Breast epithelium (tissue), 4 donors: Measurements from ENCODE around the gene C12orf57. TPM values are rescaled to one million over a fixed set of nuclear protein-coding genes. Genes with fewer than 3 reads are reported as not detected.

Source experiments
- DNase-seq, 2 donors: peaks; one replicate each; pipeline ENCODE4 v3.0.0-alpha.2; 2019; ENCODE audit warnings: low spot score in 2 of 2
- H3K27ac ChIP-seq, 2 donors: fragments of 200-600 bp; sonication (generic) in 1 of 2; one replicate each; pipeline ENCODE4 v1.5.1; 2016 to 2019; ENCODE audit warnings: mild to moderate bottlenecking in 1 of 2
- H3K27me3 ChIP-seq, 2 donors: fragments of 200-600 bp; sonication (generic) in 1 of 2; one replicate each; pipeline versions ENCODE4 v1.5.1 to v1.6.0; 2017 to 2019; ENCODE audit warnings: control low read depth in 1 of 2, mild to moderate bottlenecking in 1 of 2
- H3K36me3 ChIP-seq: fragments of 200-600 bp; one replicate; pipeline ENCODE4 v1.5.1; 2019
- H3K4me1 ChIP-seq, 2 donors: fragments of 200-600 bp; sonication (generic); one replicate each; pipeline ENCODE4 v1.5.1; 2016 to 2019; ENCODE audit warnings: control low read depth in 1 of 2
- H3K4me3 ChIP-seq, 3 donors: fragments of 200-600 bp; sonication (generic); 1 replicate in 2 of 3; 2 replicates in 1 of 3; pipeline ENCODE4 v1.5.1; 2016 to 2019; ENCODE audit warnings: mild to moderate bottlenecking in 3 of 3, moderate library complexity in 2 of 3
- H3K9me3 ChIP-seq, 2 donors: fragments of 200-600 bp; sonication (generic) in 1 of 2; one replicate each; pipeline ENCODE4 v1.5.1; 2016 to 2019; ENCODE audit warnings: control low read depth in 1 of 2
- CTCF ChIP-seq, 3 donors: fragments of 450-650 bp; IDR thresholded peaks; one replicate each; pipeline ENCODE4 v1.5.1; 2016 to 2017; ENCODE audit warnings: antibody characterized with exemption in 3 of 3, mild to moderate bottlenecking in 3 of 3, moderate library complexity in 3 of 3
- POLR2A ChIP-seq: fragments of 450-650 bp; IDR thresholded peaks from one replicate; pipeline ENCODE4 v1.6.1; 2016; ENCODE audit warnings: antibody characterized with exemption, mild to moderate bottlenecking, moderate library complexity
- POLR2AphosphoS5 ChIP-seq, 3 donors: sonication (generic); formaldehyde crosslinking; IDR thresholded peaks; one replicate each; pipeline ENCODE4 v1.6.1; 2017; ENCODE audit warnings: antibody characterized with exemption in 3 of 3
- intact Hi-C: fragments of 100-400 bp; cut with DNase I; formaldehyde crosslinking; loops from one replicate; pipeline ENCODE4 v1.15.1; 2023; ENCODE audit warnings: low total_unique reads
- total RNA-seq, 3 donors: library from RNA; depleted of rRNA; stranded (reverse); fragments of >200 nt; gene quantifications; one replicate each; pipeline ENCODE4 v1.1.0, GENCODE V29; 2016

The C12orf57 gene
- total RNA-seq, 3 donors from 2014 or later, result 515 to 824 (median 547) TPM

- Histone ChIP-seq H3K4me1 (no peaks in the 10 kb centered on the region), H3K27me3 (no peaks in the 10 kb centered on the region), H3K27ac (no peak overlapping the region), H3K36me3 (peaks cover 4% of the 10 kb centered on the region), H3K9me3 (no peaks in the 10 kb centered on the region), H3K4me3 (no peak overlapping the region)
- no peak for DNase-seq
- no peak for TF ChIP-seq POLR2A
- TF ChIP-seq CTCF (IDR thresholded peaks at IDR 0.05), result no peak
- no peak for TF ChIP-seq POLR2AphosphoS5 (IDR thresholded peaks at IDR 0.05)
- intact Hi-C loops, result no loop called here
Measured at GRCh38 chr12:6980075-6980474, 36.3 kb downstream of the C12orf57 start.

- DNase-seq, result no peak
- Histone ChIP-seq H3K4me1 (no peaks in the 10 kb centered on the region), H3K9me3 (no peaks in the 10 kb centered on the region), H3K27me3 (no peaks in the 10 kb centered on the region), H3K4me3 (no peak overlapping the region), H3K27ac (no peak overlapping the region), H3K36me3 (peaks cover 4% of the 10 kb centered on the region)
- no peak for TF ChIP-seq POLR2A
- no peak for TF ChIP-seq POLR2AphosphoS5 (IDR thresholded peaks at IDR 0.05)
- TF ChIP-seq CTCF (IDR thresholded peaks at IDR 0.05), result no peak
- intact Hi-C loops, result no loop called here
Measured at GRCh38 chr12:6980740-6981139, 36.9 kb downstream of the C12orf57 start.

DNA sequence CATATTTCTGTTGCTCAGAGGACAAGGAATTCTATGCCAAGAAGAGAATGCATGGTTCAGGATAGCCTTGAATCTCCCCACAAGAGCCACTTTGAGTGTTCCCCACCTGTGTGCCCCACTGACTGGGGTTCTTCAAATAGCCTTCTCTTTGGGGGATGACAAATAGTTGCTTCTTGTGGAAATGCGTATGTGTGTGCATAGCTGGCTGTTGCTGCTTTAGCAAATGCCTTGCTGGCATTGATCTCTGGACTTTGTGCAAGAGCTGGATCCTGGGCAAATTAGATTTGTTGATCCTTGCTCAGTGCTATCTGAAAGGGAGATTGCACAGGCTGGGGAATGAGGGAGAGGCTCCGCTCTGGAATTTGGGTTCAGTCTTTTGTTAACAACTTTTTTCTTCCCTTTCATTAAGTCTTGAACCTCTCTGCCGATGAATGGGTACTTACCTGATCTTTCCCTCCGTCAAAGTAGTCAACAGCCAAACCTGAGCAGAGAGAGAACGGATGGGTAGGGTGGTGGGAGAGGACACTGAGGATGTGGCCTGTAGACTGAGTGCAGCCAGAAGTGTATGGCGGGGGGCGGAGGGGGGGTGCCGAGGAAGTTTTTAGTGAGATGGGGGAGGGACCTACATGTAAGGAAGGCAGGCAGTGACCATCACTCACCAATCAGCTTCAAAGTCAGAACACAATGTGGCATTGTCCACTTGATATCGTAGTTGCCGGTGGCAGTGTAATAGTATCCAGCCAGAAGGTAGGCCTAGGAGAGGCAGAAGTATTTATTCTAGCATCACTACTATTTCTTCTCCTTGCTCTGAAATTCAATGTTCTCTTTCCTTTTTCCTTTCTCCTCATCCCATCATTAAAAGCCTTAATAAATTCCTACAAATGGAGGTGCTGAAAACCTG, 37.6 kb downstream of the C12orf57 start:
- Histone ChIP-seq H3K4me1 (no peaks in the 10 kb centered on the region), H3K27me3 (no peaks in the 10 kb centered on the region), H3K27ac (no peak overlapping the region), H3K4me3 (no peak overlapping the region), H3K9me3 (no peaks in the 10 kb centered on the region), H3K36me3 (peaks cover 4% of the 10 kb centered on the region)
- DNase-seq, result no peak
- TF ChIP-seq POLR2AphosphoS5 (IDR thresholded peaks at IDR 0.05), result no peak
- intact Hi-C loops, result no loop called here

DNA sequence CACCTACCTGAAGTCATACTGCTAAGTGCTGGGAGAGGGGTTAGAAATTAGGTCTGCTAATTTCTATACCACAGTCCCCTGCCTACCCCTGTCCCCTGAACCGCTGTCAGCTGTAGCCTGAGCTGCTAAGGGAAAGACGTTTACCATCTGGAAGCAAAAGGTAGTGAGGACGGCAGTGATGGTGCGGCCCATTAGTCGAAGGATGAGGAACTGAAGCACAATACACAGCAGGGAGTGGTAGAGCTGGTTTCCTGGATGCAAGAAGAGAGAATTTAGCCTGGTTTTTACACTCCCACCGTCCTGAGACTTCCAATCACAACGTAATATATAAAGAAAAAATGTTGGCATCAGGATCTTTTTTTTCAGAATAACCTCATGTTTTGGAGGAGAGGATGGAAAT, 38.7 kb downstream of the C12orf57 start:
- peaks cover 4% of the 10 kb centered on the region for H3K36me3 ChIP-seq

DNA sequence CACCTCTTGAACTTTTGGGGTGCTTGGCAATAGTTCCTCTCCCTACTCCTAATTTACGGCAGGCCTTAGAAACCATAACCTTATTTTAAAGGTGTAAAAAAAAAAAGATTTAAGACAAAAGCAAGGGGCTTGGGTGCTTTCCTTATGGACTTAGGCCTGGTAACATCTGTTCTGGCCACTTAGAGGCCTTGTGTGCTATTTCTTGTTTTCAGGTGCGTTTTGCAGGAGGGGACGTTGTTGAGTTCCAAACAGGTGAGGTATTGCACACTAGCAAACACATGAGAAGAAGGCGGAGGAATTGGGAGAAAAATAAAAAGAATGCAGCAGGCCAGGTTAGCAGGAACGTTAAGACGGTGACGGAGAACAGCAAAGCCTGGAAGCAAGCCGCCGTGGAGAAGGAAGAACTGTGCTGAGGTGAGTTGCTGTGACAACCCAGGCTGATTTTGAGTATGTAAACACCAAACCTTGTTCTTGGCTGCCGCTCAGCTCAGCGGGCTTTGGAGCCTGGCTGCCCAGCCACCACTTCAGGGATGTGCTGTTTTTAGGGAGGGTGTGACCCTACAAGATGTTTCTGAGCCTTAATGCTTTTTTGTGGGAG, 44.2 kb downstream of the C12orf57 start:
- Histone ChIP-seq H3K36me3 (no peaks in the 10 kb centered on the region), H3K4me3 (no peak overlapping the region), H3K9me3 (no peaks in the 10 kb centered on the region), H3K27me3 (no peaks in the 10 kb centered on the region), H3K27ac (peak overlapping the region; percentile 88 to 94), H3K4me1 (no peaks in the 10 kb centered on the region)
- DNase-seq, result peak; percentile 82 to 83
- peak in 2 of 3 donors; percentile 18 to 23 for TF ChIP-seq POLR2AphosphoS5 (IDR thresholded peaks at IDR 0.05)
- no peak for TF ChIP-seq POLR2A
- no peak for TF ChIP-seq CTCF (IDR thresholded peaks at IDR 0.05)
- intact Hi-C loops, result no loop called here

More for the DNA sequence above, 38.7 kb downstream of the C12orf57 start:
- TF ChIP-seq POLR2A, result no peak
- no peak for TF ChIP-seq CTCF (IDR thresholded peaks at IDR 0.05)
- TF ChIP-seq POLR2AphosphoS5 (IDR thresholded peaks at IDR 0.05), result no peak
- H3K4me3 ChIP-seq, result no peak overlapping the region
- H3K9me3 ChIP-seq, result no peaks in the 10 kb centered on the region
- no peaks in the 10 kb centered on the region for H3K27me3 ChIP-seq
- H3K27ac ChIP-seq, result no peak overlapping the region
- H3K4me1 ChIP-seq, result no peaks in the 10 kb centered on the region
- no peak for DNase-seq
- intact Hi-C loops, result no loop called here

Other genes with a start within 250 kb of the C12orf57 start
- under 1 TPM in 2 of 3 donors, not detected in 1; 0.29 to 0.33 TPM for gene PIANP, start 243.2 kb upstream of the C12orf57 start, total RNA-seq
- 10 to 100 TPM; 52.1 to 72.2 (median 59.9) TPM for gene COPS7A, start 220.0 kb upstream of the C12orf57 start, total RNA-seq
- gene MLF2, start 190.9 kb upstream of the C12orf57 start, total RNA-seq, result 100 to 1,000 TPM; 130 to 168 (median 159) TPM
- 100 to 1,000 TPM in 1 of 3 donors, 10 to 100 TPM in 2; 70.9 to 101 (median 85.8) TPM for gene PTMS, start 177.7 kb upstream of the C12orf57 start, total RNA-seq
- 1 to 10 TPM in 1 of 3 donors, under 1 TPM in 2; 0.44 to 1.3 (median 0.80) TPM for gene LAG3, start 171.5 kb upstream of the C12orf57 start, total RNA-seq
- gene CD4, start 154.5 kb upstream of the C12orf57 start, total RNA-seq, result 10 to 100 TPM in 2 of 3 donors, 1 to 10 TPM in 1; 5.9 to 29.0 (median 11.0) TPM
- 1 to 10 TPM; 2.6 to 4.2 (median 4.1) TPM for gene GPR162, start 122.2 kb upstream of the C12orf57 start, total RNA-seq
- gene P3H3, start 115.6 kb upstream of the C12orf57 start, total RNA-seq, result 10 to 100 TPM in 2 of 3 donors, 1 to 10 TPM in 1; 7.5 to 29.5 (median 10.1) TPM
- gene GNB3, start 103.1 kb upstream of the C12orf57 start, total RNA-seq, result 1 to 10 TPM in 2 of 3 donors, under 1 TPM in 1; 0.80 to 3.3 (median 2.2) TPM
- gene CDCA3, start 92.7 kb upstream of the C12orf57 start, total RNA-seq, result 1 to 10 TPM in 2 of 3 donors, under 1 TPM in 1; 0.33 to 3.0 (median 1.8) TPM
- 10 to 100 TPM; 32.6 to 52.8 (median 34.7) TPM for gene USP5, start 91.9 kb upstream of the C12orf57 start, total RNA-seq
- 100 to 1,000 TPM; 297 to 386 (median 351) TPM for gene TPI1, start 76.5 kb upstream of the C12orf57 start, total RNA-seq
- gene SPSB2, start 70.7 kb upstream of the C12orf57 start, total RNA-seq, result 10 to 100 TPM in 2 of 3 donors, 1 to 10 TPM in 1; 9.0 to 13.4 (median 12.7) TPM
- gene LRRC23, start 39.2 kb upstream of the C12orf57 start, total RNA-seq, result 10 to 100 TPM in 2 of 3 donors, 1 to 10 TPM in 1; 7.4 to 15.4 (median 10.8) TPM
- gene ENO2, start 29.4 kb upstream of the C12orf57 start, total RNA-seq, result 10 to 100 TPM in 2 of 3 donors, 1 to 10 TPM in 1; 5.0 to 16.1 (median 11.1) TPM
- gene ATN1, start 16.1 kb upstream of the C12orf57 start, total RNA-seq, result 10 to 100 TPM; 57.9 to 96.4 (median 59.7) TPM
- not detected for gene RNU7-1, start 206 bp upstream of the C12orf57 start, total RNA-seq
- 10 to 100 TPM; 14.7 to 28.0 (median 20.3) TPM for gene PTPN6, start 7.3 kb downstream of the C12orf57 start, total RNA-seq
- gene PHB2, start 26.6 kb downstream of the C12orf57 start, total RNA-seq, result 100 to 1,000 TPM; 194 to 237 (median 221) TPM
- gene EMG1, start 26.9 kb downstream of the C12orf57 start, total RNA-seq, result 10 to 100 TPM; 29.6 to 52.0 (median 49.5) TPM
- gene LPCAT3, start 74.5 kb downstream of the C12orf57 start, total RNA-seq, result 10 to 100 TPM; 28.3 to 67.5 (median 63.7) TPM
- 100 to 1,000 TPM; 307 to 959 (median 622) TPM for gene C1S, start 116.7 kb downstream of the C12orf57 start, total RNA-seq
- 100 to 1,000 TPM; 302 to 773 (median 582) TPM for gene C1R, start 148.4 kb downstream of the C12orf57 start, total RNA-seq
- gene C1RL, start 165.2 kb downstream of the C12orf57 start, total RNA-seq, result 100 to 1,000 TPM in 2 of 3 donors, 10 to 100 TPM in 1; 80.6 to 138 (median 124) TPM
- 1 to 10 TPM; 1.1 to 3.3 (median 2.9) TPM for gene RBP5, start 184.9 kb downstream of the C12orf57 start, total RNA-seq
- gene CLSTN3, start 186.3 kb downstream of the C12orf57 start, total RNA-seq, result 10 to 100 TPM; 23.9 to 58.7 (median 40.3) TPM
- 10 to 100 TPM; 41.7 to 79.7 (median 62.6) TPM for gene PEX5, start 245.7 kb downstream of the C12orf57 start, total RNA-seq